CD1c-positive myeloid dendritic cell (primary cell): ENCODE results near the gene SLC25A47.
A peak's percentile ranks its signal among the peaks of the same experiment; 100 is the strongest.

Source experiments
- DNase-seq: peaks from one replicate; pipeline ENCODE4 v3.0.0-alpha.2; 2016; ENCODE audit errors: extremely low spot score

Gene SLC25A47

DNA sequence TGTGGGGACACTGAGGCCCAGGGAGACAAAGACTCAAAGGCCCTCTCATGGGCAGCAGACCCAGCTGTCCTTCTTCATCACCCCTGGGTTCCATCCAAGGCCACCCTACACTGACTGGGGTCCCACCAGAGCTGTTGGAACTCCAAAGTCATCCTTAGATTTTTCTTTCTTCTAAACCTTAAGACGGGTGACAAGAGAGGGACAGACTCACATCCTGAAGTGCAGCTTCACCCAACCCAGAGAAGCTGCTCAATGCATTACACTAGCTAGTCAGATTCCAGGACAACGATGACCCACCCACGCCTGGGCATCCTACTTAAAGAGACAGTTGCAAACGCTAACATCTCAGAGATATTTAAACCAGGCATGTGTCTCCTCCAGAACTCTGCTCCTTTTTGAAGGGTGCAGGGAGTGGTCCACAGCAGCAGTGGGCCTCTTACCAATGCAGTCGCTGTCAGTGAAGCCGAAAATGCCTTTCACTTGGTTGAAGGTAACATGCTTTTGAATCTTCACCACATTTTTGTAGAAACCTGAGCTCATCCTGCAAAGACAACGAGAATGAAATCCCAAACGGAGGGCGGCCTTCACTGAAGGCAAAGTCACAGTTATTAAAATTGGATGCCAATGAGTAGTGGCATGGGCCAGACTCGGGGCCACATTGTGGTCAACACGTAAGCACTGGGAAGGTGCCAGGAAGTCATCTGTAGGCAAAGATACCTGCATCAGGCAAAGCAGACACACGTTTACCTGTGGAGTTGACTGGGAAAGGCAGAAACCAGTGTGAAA, 23.4 kb downstream of the SLC25A47 start:
- DNase-seq: no peak

DNA sequence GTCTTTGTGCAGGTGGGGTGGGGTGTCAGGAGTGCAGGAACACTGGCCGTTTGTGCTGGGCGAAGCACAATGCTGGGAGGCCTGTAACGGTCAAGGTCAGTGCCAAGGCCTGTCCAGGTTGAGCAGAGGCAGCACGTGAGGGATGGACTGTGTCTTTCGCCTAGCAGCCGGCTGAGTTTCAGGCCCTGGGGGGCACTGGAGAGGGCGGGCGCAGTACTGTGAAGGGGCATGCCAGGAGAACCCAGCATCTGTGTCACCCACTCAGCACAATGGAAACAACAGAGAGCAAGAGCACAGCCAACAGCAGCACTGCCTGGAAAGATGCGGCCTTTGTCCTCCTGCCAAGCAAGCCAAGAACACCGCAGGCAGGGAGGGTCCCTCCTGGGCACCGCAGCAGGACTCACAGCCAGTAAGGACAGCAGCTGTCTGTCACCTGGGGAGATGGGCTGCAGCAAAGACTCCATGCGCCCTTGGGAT, 25.2 kb downstream of the SLC25A47 start:
- no peak for DNase-seq

DNA sequence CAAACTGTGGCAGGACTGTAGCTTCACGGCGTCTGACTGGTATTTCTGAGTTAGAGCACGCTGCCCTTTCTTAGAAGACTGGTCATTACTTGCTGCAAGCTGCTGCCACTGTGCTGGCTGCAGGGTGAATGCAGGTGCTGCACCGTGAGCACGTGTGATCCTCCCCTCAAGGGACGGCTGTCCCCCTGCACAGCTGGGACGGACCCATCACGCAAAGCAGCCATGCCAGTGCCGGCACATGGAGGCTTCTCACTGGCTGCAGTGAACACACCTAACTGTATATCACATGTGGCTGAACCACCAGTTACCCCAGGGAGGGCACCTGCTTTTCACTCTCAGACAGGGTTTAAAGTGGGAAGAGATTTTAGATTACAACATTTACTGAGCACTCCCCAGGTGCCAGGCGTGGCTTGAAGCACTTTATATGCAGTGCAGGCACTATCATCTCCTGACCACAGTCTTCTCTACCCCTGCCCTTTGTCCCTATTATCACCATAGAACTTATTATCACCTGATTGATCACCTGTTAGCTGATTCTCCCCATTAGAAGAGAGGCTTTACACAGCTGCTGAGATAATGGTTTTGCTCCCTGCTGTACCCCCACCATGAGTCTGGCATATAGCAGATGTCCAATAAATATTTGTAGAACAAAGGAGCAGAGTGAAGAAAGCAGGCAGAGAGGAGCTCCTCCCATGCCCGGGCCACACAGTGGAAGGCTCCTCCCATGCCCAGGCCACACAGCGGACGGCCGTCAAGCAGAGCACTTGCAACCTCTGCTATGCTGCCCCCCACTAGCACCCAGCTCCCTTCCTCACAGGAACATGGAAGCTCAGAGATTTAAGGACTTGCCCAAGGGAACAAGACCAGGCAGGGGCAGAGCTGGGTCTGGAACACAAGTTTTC, 25.9 kb downstream of the SLC25A47 start:
- no peak for DNase-seq

DNA sequence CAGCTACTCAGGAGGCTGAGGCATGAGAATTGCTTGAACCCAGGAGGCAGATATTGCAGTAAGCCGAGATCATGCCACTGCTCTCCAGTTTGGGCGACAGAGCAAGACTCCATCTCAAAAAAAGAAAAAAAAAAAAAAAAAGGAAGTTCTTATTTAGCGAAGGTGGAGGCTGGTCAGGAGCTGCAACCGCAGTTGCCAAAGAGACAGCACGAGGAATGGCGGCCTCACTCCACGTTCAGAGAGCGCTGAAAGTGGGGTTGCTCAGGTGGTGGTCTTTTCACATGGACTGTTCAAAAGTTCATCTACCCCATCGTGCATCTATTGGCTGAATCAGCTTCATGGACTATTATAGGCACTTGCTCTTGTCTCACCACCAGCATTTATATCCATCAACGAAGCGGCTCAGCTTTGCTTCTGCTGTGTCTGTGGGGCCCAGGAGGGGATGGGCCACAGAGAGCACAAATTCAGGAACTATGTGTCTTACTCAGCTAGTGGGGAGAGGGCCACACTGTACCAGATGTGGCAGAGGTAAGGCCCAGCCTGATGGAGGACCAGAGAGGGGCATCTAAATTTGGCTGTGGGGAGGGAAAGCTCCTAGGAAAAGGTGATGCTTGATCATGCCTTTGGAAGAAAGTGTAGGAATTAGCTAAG, 27.3 kb downstream of the SLC25A47 start:
- peak; percentile 71 for DNase-seq

DNA sequence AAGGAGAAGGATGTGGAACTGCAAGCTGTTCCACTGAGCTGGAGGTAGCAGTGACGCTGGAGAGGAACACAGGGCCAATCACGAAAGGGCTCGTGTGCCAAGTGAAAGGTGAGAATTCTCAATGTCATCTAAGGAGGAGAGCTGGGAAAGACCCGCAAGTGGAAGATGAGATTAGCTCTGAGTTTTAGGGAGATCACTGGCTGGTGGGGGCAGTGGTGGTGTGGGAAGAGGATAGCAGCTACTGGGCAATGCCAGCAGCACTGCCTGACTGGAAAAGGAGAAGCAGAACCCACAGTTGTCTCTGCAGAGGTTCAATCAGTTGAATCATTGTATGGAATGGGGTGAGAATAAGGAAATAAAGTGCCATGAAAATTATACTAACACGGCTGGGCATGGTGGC, 27.8 kb downstream of the SLC25A47 start:
- DNase-seq: peak; percentile 78

DNA sequence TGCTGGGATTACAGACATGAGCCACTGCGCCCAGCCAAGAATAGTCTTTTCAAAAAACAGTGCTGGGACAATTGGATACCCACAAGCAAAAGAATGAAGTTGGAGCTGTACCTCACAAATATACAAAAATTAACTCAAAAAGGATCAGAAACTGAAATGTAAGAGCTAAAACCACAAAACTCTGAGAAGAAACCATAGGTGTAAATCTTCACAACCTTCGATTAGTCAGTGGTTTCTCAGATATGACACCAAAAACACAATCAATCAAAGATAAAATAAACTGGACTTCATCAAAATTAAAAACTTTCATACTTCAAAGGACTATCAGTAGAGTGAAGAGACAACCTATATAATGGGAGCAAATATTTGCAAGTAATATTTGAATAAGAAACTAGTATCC, 35.3 kb downstream of the SLC25A47 start:
- no peak for DNase-seq

DNA sequence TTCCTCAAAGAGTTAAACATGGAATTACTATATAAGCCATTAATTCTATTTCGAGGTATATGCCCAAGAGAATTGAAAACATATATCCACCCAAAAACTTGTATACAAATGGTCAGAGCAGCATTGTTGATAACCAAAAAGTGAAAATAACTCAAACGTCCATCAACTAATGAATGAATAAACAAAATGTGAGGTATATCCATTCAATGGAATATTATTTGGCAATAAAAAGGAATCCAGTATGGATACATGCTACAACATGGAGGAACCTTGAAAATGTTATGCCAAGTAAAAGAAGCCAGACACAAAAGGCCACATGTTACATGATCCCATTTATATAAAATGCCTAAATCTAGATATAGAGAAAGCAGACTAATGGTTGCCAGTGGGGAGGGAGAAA, 36.0 kb downstream of the SLC25A47 start:
- no peak for DNase-seq

DNA sequence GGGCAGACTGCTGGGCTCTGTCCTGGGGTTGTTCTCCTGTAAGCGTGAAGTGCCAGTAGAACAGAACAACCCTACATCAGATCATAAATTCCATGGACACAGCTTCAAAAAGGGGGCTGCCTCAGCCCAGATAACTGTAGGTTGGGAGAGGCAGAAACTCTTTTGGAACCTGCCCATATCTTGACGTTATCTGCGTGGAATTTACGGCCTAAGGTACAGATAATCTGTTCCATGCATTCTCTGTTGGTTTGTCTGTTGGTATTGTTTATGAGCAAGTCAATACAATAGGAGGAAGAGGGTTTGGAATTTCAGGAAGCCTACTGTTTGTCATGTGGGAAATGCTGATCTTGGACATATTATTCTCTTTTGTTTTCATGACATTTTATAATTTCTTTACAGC, 36.7 kb downstream of the SLC25A47 start:
- DNase-seq: no peak

DNA sequence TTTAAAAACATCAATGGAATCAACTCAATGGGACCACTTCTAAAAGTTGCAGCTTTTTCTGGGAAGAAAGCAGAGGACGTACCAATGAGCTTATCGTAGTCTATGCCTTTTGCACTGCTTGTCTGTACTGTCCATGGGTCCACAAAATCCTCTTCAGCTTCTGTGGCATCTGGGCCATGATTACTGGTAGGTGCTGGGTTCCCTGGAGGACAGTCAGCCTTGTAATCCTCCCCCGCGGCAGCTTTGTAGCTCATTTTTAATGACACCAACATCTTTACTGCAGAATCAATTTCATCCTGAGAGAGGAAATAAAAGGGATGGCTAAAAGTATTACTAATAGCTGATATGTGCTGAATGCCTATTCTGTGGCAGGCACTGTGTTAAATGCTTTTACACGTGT, 38.5 kb downstream of the SLC25A47 start:
- no peak for DNase-seq

DNA sequence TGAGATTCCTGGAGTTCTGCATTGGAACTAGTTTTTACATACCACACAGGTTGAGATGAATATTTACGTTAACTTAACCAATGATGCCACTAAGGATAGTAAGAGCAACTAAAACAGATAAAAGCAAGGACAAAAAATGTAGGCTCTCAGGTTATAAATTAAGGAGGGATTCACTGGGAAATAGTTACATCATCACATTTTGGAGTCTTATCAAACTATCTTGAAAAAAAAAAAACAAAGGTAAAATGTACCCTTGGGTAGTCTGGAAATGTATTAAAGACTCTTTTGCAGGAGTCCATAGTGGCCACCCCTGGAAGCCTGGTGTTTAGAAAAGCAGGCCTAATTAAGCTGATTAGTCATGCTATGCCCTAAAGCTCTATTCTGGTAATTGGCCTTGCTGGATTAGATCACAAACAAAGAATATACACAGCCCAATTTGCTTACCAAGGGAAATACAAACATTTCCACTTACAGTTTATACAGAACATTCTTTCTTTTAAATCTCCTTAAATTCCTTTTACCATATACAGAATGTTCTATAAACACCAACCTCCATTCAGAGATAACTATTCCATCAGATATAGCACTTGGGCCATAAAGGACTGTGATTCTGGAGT, 39.3 kb downstream of the SLC25A47 start:
- DNase-seq: no peak

DNA sequence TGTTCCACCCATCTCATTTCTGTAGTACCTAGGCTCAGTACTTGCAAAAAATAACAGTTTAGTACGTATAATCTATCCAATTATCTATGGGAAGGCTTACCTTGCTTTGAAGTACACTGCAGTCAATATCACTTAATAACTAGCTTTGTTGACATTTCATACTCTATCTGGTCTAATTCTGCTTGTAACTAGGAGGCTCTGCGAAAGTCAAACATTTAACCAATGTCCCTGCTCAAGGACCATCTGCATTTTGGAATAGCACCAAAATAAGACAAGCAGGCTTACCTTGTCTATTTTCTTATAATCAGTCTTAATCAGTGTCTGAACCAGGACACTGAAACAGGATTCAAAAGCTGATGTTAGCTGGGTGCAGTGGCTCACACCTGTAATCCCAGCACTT, 39.9 kb downstream of the SLC25A47 start:
- no peak for DNase-seq

DNA sequence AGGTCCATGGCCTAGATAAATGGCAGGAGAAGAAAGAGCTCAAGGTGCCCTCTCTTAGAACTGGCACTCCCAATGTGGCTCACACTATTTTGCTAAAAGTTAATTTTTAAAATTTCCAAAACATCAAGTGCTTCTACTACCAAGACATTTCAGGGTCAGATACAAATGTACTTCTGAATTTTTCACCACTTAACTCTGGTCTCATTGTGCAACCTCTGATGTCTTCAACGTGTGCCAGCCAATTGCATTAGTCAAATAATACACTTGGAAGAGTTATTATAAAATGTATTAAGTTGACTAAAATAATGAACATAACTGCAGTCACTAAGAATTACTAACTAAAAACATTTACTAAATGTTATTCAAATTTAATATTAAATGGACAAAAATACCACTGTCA, 41.3 kb downstream of the SLC25A47 start:
- DNase-seq: no peak

DNA sequence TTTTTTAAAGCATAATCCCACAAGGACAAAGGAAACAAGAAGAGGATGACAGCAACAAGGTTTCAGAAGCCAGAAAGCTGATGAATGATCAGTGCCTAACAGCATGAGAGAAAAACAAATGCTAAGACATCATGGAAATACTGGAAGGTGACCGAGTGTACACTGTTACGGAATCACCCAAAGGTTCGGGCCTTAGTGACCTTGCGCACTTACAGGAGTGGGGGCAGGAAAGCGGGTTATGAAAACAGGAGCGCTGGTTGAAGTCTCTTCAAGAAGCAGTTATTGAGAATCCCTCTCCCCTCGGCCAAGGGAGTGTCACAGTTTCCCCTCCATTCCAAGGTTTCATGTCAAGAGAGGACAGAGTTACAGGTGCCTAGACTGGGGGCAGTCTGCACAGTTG, 42.6 kb downstream of the SLC25A47 start:
- no peak for DNase-seq

DNA sequence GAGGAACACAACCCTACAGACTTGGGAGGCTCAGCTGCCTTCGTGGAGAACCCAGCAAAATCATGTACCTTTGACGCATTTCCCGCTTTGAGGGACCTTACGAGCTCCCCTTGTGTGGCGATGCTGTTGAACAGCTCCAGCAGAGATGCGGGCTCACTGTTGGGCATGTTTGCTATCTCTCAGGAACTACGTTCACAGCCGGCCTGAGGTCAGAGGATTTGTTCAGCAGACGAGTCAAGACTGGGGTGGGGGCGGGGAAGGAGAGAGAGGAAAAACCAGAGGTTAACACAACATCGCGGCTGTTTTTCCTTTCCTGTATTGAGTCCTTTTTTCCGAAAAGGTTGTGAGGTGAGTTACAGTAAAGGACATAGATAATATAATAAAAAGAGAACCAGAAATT, 45.9 kb downstream of the SLC25A47 start:
- DNase-seq: no peak

DNA sequence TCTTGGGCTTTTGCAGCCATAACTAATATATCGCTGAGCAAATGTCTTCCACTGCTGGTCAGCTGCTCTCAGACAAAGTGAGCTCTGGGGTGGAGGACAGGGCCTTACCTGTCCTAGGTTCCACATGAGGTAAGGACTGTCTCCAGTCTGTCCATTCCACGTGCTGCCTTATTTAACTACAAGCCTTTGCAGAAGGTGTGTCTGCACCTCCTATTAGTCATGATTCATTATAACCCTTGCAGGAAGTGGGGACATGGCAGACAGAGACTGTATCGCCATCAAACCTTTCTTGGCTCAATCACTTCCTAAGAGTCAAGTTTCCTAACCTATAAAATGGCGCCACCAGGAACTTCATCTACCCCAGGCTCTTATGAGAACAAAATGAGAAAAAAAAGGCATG, 46.9 kb downstream of the SLC25A47 start:
- DNase-seq: no peak

DNA sequence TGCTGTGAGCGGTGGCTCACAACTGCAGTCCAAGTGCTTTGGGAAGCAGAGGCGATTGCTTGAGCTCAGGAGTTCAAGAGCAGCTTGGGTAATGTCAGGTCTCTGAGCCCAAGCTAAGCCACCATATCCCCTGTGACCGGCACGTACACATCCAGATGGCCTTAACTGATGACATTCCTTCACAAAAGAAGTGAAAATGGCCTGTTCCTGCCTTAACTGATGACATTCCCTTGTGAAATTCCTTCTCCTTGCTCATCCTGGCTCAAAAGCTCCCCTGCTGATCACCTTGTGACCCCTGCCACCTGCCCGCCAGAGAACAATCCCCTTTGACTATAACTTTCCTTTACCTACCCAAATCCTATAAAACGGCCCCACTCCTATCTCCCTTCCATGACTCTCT, 48.6 kb downstream of the SLC25A47 start:
- DNase-seq: no peak

DNA sequence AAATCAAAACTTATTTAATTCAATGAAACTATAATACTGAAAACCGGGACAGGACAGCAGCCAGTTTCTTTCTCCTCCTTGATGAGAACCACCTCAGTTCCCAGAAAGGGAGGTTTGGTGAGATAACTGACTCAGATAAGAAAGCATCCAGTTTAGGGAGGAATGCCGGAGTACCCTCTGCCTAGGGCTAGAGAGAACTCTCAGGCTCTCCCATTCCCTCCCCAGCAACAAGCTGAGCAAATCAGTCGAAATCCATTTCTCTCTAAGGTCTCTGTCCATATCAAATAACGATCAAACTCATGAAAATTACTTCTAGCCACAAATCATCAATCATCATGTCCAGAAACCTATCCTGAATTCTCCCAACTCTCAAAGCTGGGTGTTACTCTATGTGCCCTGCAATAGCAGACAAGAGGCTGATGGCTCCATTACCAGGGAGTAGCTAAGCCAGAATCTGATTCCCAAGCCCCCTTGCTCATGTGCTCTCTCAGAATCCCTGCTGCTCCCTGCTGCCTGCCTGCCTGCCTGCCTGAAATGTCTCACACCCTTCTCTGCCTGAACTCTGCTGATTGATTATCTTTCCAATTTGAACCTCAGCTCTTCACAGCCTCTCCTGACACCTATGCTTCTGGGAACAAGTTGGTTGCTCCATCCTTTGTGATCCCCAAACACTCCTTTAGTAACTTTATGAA, 49.4 kb downstream of the SLC25A47 start:
- no peak for DNase-seq

DNA sequence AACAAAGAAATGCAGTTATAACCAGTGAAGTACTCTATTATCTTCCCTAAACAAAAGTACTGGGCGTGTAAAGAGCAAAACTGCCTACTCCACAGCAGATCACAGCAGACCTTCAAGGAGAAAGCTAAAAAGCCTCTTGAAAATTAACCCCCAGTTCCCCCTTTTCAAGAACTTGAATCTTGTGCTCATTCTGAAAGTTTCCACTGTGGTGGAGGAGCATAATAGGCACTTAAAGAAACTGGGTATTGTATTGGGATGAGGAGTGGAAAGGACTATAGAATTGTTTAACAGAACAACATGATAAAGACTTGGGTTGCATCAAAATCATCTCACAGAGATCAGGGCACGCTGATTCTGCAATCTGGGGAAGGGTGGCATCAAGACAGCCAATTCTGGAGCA, 51.1 kb downstream of the SLC25A47 start:
- DNase-seq: peak; percentile 44

DNA sequence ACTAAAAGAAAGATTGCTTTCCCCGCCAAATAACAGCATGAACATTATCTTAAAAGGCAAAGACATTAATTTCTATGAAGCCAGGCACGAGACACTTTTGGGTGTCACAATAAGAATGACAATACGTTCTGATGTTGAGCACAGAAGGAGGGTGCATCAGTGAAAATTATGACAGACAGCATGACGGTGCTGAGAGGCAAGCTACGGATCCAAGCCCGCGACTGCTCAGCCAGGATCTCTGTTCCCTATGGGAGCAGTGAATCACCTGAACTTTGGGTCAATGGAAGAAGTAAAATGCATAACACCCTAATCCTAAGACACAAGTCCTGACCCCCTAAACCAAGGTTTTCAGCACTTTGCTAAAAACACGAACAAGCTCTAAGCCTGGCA, 51.7 kb downstream of the SLC25A47 start:
- peak; percentile 65 for DNase-seq

DNA sequence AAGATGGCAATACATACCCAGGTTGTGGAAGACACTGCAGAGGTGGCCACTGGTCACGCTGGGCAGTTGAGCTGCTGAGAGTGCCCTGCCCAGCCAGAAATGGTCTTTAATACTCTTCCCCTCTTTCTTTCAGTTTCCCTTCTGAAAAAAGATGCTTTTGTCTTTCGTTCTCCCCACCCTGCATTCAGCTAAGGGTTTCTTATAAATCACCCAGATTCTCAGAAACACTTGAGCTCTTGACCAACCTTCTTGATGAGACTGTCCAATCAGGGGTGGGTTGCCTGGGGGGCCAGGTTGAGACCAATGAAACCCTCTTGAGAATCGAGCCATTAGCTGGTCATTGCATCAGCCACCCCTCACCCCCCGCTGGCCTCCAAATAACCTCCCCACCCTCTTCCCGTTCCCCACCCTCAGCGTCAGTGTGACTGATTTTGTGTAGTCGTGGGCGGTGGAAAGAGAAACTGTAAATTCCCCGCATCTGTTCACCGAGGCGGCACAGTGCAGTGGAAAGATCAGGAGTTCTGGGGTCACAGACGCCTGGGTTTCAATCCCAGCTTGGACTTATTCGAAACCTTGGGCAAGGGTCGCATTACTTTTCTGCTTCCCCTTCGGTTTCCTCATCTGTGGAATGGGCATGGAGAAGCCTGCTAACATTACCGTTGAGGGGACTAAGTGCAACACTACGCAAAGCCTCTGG, 52.3 kb downstream of the SLC25A47 start:
- peak; percentile 96 for DNase-seq
